H7 (cell line): ENCODE measurements around the gene GOLGA8T. TPM values are rescaled to one million over a fixed set of nuclear protein-coding genes. Genes with fewer than 3 reads are reported as not detected.
"Not testable (repeated sequence)": the region's sequence is repeated elsewhere in the genome, so short reads cannot be mapped to it uniquely, and the experiment has no call there.

Source experiments
- DNase-seq: peaks from one replicate; pipeline ENCODE4 v3.0.0; 2012
- H3K27me3 ChIP-seq: 2 replicates; pipeline ENCODE4 v1.6.0; 2011; ENCODE audit warnings: mild to moderate bottlenecking, low read length; ENCODE audit not compliant: control insufficient read depth, insufficient read depth
- H3K36me3 ChIP-seq: replicated peaks from 2 replicates; pipeline ENCODE4 v1.5.1; 2011; ENCODE audit warnings: low read length; ENCODE audit not compliant: control insufficient read depth, insufficient read depth
- H3K4me3 ChIP-seq: 2 replicates; pipeline ENCODE4 v1.5.1; 2011; ENCODE audit warnings: low read depth, mild to moderate bottlenecking, control low read depth, low read length, moderate library complexity; ENCODE audit not compliant: insufficient read depth
- total RNA-seq: library from RNA; depleted of rRNA; stranded (reverse); fragments of >200 nt; shearing (Covaris generic); gene quantifications from 2 replicates; pipeline ENCODE4 v1.2.3, GENCODE V29; 2014; rRNA removed

GOLGA8T gene, protein sequence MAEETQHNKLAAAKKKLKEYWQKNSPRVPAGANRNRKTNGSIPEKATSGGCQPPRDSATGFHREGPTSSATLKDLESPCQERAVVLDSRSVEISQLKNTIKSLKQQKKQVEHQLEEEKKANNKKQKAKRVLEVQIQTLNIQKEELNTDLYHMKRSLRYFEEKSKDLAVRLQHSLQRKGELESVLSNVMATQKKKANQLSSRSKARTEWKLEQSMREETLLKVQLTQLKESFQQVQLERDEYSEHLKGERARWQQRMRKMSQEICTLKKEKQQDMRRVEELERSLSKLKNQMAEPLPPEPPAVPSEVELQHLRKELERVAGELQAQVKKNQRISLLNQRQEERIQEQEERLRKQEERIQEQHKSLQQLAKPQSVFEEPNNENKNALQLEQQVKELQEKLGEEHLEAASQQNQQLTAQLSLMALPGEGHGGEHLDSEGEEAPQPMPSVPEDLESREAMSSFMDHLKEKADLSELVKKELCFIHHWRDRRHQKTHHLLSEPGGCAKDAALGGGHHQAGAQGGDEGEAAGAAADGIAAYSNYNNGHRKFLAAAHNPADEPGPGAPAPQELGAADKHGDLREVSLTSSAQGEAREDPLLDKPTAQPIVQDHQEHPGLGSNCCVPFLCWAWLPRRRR
- total RNA-seq, result 0.35 and 1.1 TPM in 2 replicates

DNA sequence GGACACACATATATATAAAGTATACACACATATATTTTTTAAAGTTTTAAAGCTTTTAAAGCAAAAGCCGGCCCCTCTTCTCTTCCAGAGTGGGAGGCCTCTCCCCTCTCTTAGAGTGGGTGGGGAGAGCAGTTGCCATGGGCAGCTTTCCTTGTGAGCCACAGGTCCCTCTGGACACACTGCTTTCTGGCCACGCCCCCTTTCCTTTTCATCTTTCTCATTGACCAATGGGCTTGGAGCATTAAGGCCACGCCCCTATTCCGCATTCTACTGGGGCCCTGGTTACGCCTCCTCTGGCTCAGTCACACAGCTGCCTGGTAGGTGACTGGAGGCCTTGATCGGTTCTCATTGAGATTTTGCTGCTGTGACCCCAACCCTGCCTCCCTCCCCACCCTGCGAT is at the start of gene GOLGA8T:
TSS of gene GOLGA8T (plus strand) at position 301 of the 400 bp plus-strand sequence. CDS start at position 399, 98 bp downstream.
- DNase-seq, H3K36me3 ChIP-seq, H3K27me3 ChIP-seq, H3K4me3 ChIP-seq: not testable (repeated sequence)

DNA sequence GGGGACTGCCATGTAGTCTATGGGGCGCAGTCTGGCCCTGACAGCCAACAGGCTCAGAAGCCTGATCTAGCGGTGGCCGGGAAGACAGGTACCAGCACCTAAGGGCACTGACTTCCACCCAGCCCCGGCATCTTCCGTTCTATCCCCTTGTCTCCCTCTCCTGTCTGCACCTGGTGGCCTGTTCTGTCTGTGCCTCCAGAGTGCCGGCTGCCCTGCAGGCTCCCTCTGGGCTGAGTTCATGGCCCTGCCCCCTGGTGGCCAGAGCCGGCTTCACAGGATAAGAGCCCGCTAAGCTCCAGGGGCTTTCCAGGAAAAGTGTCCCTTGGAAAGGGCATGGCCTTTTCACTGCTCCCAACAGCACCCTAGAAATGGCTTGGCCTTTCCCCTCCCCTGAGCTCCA is 37.0 kb upstream of the GOLGA8T start:
- not testable (repeated sequence) for H3K36me3 ChIP-seq, H3K27me3 ChIP-seq, H3K4me3 ChIP-seq, DNase-seq

DNA sequence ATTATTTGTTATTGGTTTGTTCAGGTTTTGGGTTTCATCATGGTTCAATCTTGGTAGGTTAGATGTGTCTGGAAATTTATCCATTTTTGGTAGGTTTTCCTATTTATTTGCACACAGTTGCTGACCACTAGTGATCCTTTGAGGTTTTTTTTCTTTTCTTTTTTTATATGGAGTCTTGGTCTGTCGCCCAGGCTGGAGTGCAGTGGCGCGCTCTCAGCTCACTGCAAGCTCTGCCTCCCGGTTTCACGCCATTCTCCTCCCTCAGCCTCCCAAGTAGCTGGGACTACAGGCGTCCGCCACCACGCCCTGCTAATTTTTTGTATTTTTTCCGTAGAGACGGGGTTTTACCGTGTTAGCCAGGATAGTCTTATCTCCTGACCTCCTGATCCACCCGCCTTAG is 32.0 kb upstream of the GOLGA8T start:
- H3K27me3 ChIP-seq, DNase-seq, H3K36me3 ChIP-seq, H3K4me3 ChIP-seq: not testable (repeated sequence)

DNA sequence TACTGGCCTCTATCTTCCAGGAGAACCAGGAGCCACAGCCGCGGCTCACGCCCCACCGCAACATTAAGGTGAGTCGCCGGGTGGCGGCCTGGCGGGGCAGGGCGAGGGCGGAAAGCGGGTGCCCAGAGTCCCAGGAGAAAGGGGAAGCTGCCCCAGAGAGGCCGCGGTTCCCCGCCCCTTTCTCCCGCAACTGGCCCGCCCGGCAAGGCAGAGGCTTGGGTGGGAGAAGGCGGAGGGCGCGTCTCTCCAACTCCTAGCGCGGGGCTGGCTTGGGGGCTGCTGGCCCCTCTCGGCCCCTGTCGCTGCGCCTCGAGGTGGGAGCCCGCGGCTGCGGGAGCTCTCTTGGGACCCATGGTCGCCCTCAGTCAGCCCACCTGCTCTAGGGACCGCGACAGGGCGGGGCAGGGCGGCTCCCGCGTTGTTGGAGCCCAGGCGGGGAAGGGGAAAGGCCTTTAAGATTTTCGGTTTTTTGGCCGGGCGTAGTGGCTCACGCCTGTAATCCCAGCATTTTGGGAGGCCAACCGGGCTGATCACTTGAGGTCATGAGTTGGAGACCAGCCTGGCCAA is 30.8 kb upstream of the GOLGA8T start:
- DNase-seq, H3K27me3 ChIP-seq, H3K36me3 ChIP-seq: not testable (repeated sequence)
- peak overlapping the region; percentile 44 for H3K4me3 ChIP-seq

DNA sequence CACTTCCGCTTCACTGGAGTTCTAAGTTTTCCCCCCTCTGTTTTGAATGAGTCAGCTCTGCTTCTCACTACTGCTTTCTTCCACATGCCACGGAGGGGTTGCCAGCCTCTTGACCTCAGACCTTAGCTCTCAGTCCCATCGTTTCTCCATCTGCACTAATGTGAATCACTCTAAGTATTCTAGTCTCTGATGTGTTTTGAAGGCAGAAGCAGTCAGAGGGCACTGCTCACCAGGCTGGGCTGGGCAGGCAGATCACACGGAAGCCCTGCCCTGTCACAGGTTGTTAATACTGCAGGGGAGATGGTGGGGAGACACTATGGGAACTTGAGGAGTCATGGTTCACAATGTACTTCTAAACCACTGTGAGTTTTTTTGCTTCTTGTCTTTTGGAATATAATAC is 24.3 kb upstream of the GOLGA8T start:
- DNase-seq, result not testable (repeated sequence)

DNA sequence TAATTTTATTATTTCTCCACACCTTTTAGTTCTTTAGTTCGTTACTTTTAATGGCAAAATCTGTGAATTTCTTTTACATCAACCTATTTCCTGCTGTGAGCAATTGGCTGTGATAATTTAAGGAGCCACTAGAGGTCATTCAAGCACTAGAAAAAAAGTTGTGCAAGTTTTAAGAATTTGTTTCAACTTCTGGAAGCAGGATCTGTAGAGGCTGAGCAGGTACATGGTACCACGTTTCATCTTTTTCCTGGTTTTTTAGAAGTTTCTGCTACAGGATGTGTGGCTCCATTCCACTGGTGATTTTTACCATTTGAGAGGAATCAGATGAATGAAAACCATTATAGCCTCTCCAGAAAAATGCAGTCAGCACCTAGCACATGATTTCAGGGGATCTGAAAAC is 4.8 kb upstream of the GOLGA8T start:
- H3K4me3 ChIP-seq, H3K36me3 ChIP-seq, H3K27me3 ChIP-seq, DNase-seq: not testable (repeated sequence)

More for the DNA sequence above, 24.3 kb upstream of the GOLGA8T start:
- H3K27me3 ChIP-seq, H3K4me3 ChIP-seq, H3K36me3 ChIP-seq: not testable (repeated sequence)

DNA sequence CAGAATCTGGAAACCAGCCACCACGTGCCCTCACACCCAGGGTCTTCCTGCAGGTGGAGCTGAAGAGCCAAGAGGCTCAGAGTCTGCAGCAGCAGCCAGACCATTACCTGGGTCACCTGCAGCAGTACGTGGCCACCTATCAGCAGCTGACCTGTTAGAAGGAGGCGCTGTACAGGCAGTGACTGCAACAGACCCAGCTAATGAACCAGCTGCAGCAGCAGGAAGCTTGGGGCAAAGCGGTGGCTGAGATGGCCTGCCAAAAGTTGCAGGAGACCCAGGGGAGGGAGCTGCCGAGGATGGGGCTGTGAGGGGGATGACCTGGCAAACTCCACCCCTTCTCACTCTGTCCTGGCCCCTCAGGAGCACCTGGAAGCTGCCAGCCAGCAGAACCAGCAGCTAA is 8.4 kb downstream of the GOLGA8T start:
- not testable (repeated sequence) for H3K4me3 ChIP-seq, DNase-seq, H3K27me3 ChIP-seq, H3K36me3 ChIP-seq

DNA sequence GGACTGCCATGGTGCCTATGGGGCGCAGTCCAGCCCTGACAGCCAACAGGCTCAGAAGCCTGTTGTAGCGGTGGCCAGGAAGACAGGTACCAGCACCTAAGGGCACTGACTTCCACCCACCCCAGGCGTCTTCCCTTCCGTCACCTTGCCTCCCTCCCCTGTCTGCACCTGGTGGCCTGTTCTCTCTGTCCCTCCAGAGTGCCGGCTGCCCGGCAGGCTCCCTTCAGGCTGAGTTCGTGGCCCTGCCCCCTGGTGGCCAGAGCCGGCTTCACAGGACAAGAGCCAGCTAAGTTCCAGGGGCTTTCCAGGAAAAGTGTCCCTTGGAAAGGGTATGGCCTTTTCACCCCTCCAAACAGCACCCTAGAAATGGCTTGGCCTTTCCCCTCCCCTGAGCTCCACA is 15.0 kb downstream of the GOLGA8T start:
- DNase-seq, H3K36me3 ChIP-seq, H3K27me3 ChIP-seq, H3K4me3 ChIP-seq: not testable (repeated sequence)

DNA sequence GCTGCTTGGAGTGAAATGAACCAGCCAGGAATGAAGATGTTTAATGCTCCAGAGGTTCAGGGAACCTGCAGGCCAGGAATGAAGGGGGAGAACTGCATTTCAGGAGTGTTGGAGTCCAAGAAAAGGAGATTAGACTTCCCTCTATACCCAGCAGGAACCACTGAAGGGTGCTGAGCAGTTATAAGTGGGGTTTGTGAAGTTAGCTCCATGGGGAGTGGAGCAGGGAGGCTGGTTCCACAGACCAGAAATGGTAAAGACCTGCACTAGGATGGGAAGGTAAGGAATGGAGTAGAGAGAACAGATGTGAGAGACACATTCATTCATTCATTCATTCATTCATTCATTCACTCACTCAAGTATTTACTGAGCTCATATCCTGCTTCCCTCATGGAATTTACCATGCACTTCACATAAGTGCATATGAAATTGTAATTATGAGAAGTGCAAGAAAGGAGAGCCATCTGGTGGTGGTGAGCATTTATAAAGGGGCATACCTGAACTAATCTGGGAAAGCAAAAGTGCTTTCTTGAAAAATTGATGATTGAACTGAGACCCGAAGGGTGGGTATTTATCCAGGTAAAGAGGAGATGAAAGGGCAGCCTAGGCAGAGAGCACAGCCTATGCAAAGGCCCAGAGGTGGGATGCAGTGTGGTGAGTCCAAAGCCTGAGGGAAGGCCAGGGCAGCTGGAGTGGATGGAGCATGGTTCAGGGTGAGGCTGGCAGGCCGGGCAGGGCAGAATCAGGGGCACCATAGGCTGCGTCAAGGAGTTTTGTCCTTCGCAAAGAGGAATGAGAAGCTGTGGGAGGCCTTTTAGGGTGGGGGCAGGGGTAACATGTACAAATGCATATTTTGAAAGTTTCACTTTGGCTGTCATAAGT is 27.9 kb downstream of the GOLGA8T start:
- DNase-seq, H3K4me3 ChIP-seq, H3K36me3 ChIP-seq, H3K27me3 ChIP-seq: not testable (repeated sequence)

DNA sequence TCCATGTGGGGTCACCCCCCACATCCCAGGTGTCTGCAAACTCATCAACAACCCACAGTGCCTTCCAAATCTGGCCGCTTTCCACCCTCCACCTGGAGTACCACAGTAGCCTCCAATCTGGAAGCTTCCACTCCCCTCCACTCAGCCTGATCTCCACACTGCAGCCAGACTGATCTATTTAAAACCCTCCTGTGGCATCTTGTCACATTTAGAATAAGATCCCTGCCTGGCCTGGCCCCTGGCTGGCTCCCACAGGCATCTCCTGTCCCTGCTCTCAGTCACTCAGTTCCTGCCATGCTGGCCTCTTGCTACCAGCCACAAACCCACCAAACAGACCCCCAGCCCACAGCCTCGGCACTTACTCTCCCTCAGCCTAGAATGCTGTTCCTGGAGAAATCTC is 28.9 kb downstream of the GOLGA8T start:
- H3K36me3 ChIP-seq, H3K27me3 ChIP-seq, DNase-seq, H3K4me3 ChIP-seq: not testable (repeated sequence)

DNA sequence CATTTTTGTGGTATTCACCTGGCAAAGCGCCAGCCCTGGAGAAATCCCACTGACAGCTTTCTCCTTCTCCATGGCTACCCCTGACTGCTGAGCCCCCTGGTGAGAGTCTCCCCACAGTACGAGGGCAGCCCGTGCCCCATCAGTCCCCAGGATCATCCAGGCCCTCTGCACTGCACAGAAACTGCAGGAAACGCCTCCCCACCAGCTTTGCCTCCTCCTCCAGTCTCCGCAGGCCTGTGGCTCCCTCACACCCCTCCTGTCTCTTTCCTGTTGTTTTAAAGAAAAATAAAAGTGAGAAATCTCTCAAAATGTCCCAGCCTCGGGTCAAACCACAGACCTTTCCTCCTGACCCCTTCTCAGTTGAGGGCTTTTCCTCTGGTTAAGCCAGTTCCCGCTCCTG is 29.4 kb downstream of the GOLGA8T start:
- H3K27me3 ChIP-seq, H3K4me3 ChIP-seq, H3K36me3 ChIP-seq, DNase-seq: not testable (repeated sequence)

DNA sequence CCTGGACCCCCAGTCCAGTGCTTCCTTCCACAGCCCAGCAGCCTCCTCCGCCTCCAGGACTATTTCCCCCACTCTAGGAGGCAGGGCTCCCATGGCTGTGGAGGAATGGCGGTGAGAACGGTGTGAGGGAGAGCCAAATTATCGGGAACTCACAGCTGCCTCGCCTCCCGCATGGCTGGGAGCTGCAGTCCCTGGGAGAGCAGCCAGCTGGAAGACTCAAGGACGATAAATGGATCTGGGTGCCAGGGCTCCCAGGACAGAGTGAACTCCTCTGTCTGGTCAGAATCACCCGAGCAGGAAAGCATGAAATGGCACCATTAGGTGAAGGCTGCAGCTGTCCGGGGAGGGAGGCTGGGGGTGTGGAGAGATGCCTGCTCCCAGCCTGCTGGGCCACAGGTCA is 32.6 kb downstream of the GOLGA8T start:
- H3K4me3 ChIP-seq, H3K27me3 ChIP-seq, H3K36me3 ChIP-seq, DNase-seq: not testable (repeated sequence)

DNA sequence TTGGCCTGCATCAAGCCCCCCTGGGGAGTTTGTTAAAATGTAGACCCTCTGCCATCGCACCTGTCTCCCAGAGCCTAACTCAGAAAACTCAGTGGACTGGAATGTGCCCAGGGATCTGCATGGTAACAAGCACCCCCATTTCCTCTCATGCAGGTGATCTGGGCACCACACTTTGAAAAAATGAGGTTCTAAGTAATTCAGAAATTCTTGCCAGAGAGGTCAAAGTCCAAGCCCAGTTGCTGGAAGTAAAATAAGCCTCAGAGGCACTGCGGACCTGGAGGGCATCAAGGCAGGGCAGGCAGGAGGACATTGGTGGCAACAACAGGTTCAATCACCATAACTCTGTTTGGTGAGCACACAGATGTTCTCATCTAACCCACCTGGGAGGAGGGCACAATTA is 33.0 kb downstream of the GOLGA8T start:
- not testable (repeated sequence) for DNase-seq, H3K36me3 ChIP-seq, H3K4me3 ChIP-seq, H3K27me3 ChIP-seq

DNA sequence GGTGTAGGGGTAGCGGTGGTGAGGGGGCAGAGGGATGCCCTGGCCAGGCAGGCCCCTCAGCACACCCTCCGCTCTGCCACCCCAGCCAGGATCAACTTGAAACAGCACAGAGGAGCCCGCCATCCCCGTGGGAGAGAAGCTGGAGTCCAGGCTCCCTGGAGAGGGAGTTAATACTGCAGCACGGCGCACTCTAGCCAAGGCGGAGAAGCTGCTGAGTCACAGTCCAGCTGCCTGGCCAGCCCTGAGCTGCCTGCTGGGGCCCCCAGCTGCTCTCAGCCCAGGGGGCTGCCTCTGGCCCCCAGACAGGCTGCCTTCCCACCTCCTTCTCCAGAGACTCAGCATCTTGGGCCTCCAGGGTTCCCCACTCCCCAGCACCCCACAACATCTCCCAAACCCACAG is 36.6 kb downstream of the GOLGA8T start:
- not testable (repeated sequence) for H3K36me3 ChIP-seq, DNase-seq, H3K27me3 ChIP-seq, H3K4me3 ChIP-seq
